Head of caudate nucleus (tissue), 42 donors: ENCODE results near the gene GRIP1.

Experiments used
- DNase-seq, 42 donors: peaks; one replicate each; pipeline versions ENCODE4 v3.0.0 to v3.0.0-alpha.2; 2020 to 2021; ENCODE audit warnings: mixed read lengths in 7 of 42
- intact Hi-C: fragments of 100-400 bp; cut with DNase I; formaldehyde crosslinking; loops from one replicate; pipeline ENCODE4 v1.15.0; 2022

The GRIP1 gene

DNA sequence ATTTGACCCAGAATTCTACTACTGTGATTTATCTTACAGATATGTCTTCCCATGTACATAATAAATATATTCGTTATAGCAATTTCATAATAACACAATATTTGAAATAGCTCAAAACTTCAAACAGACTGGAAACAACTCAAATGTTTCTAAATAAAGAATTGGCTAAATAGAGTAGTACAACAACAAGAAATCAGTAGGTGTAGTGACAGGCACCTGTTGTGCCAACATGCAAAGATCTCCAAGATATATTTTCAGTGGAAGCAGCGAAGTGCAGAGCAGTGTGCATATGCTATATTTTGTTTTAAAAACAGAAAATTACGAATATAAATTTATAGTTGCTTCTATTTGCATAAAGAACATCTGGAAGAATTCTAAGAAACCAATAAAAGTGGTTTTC lies 60.9 kb downstream of the GRIP1 start:
- intact Hi-C loops, result no loop called here
- DNase-seq, result no peak

GRCh38 chr12:66612090-66612775 lies 66.6 kb downstream of the GRIP1 start:
- no peak for DNase-seq
- intact Hi-C loops, result no loop called here

- intact Hi-C loops, result no loop called here
These were observed 71.7 kb downstream of the GRIP1 start for GRCh38 chr12:66607147-66607546.

DNA sequence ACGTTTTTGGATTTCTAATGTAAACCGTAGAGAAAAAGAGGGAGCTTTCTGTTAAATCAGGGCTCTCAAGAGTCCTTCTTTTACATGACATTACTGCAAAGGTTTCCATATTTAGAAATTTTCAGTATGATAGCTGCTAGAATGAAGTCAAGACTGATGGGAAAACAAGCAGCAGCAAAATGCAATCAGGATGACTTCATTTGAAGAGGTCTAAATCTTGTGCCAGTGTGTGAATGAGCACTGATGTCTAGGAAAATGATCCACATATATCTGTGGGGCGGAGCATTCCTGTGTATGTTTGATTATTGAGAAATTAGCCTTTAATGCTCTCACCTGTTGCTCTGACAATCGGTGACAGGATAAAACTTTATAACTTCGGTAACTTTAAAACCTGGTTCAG lies 73.6 kb downstream of the GRIP1 start:
- intact Hi-C loops, result no loop called here
- no peak for DNase-seq

More at GRCh38 chr12:66607147-66607546, 71.7 kb downstream of the GRIP1 start:
- no peak for DNase-seq

DNA sequence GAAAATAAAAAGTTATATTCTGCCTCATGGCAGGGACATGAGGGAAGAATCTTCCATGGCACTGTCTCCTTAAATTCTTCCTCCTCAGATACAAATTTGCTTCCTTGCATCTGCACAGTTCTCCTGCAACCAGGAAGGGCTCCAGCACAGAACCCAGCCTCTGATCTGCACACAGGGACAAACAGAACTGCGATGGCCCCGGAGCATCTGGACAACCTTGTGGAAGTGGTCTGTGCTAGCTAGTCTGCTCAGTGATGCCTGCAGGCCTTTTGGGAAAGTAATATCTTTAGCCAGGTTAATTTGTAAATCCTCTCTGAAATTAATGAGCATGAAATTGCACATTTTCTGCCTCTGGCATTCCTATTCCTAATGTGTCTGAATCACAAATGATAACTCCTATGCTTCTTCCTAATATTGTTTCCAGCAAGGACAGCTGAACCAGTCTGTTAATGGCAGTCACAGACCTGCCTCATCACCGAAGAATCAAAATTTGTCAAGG lies 74.8 kb downstream of the GRIP1 start:
- no peak for DNase-seq
- intact Hi-C loops, result no loop called here

DNA sequence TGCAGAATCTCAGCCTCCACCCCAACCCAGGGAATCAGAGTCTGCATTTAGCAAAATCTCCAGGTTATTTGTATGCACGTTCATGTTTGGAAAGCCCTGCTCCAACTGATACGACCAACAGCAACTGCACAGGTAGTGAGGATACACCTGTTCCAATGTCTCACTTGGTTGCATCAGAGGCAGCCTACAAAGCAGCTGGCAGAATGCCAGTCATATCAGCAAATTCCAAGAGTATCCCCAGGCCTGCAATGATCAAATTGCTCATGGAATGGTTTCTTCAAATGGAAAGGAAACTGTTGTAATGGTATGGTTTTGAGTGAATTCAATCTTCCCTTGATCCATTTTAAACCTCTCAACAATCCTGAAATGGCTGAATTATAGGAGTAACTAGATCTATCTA lies 75.4 kb downstream of the GRIP1 start:
- intact Hi-C loops, result no loop called here
- no peak for DNase-seq

DNA sequence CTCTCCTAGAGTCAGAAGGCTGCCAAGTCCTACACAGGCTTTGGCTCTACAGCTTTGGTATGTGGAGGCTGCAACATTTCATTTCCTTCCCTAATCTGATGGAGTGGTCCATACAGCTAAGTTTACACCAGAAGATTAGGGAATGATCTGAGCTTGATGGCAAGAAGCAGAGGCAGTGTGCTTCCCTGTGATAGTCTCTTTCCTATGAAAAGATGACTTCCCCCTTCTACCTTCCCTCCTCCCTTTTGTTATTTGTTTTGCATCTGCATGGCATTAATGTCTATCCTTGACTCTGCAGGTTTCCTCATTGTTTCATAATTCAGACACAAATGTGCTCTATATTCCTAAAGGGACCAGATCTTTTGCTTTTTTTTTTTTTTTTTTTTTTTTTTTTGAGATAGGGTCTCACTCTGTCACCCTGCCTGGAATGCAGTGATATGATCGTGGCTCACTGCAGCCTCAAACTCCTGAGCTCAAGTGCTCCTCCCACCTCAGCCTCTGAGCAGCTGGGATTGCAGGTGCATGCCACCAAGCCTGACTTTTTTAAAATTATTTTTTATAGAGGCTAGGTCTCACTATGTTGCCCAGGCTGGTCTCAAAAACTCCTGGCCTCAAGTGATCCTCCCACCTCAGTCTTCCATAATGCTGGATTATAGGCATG lies 76.3 kb downstream of the GRIP1 start:
- no peak for DNase-seq
- intact Hi-C loops, result no loop called here

DNA sequence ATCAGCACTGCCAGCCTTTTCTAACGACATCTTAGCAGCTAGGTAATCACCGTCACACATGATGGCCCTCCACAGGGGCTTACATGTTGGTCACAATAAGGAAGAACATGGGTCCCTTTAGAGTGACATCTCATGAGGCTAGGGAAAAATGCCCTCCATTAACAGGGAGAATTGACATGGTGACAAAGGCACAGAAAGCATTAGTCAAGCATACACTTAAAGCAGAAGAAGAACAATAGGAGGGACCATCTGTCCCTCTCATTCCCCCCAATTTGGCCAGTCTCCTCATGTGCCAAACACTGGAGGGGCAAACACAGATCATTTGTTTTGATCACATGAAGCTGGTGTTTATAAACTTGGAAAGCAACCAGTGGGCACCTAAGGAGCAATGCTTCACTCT lies 78.0 kb downstream of the GRIP1 start:
- no peak for DNase-seq
- intact Hi-C loops, result no loop called here

DNA sequence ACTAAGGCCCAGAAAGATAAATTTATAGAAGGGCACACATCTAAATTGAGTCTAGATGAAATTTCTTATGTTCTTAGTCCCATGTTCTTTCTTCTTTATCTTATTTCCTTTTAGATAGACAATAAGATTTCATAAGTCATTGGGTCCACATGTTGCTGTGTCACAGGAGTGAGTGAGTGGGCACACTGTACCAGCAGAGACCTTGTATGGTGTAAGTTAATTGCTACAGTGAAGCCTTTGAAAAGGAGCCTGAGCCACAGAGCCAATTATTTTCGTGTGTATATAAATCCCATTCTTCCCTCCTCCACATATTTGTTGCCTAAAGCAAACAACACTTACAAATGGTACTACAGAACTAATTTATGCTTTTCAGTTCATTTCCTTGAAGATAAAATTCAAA lies 79.1 kb downstream of the GRIP1 start:
- intact Hi-C loops, result no loop called here
- DNase-seq, result no peak

- DNase-seq, result no peak
- intact Hi-C loops, result no loop called here
These were observed 80.3 kb downstream of the GRIP1 start for GRCh38 chr12:66598608-66599007.

GRCh38 chr12:66598079-66598478 lies 80.8 kb downstream of the GRIP1 start:
- no peak for DNase-seq
- intact Hi-C loops, result no loop called here

DNA sequence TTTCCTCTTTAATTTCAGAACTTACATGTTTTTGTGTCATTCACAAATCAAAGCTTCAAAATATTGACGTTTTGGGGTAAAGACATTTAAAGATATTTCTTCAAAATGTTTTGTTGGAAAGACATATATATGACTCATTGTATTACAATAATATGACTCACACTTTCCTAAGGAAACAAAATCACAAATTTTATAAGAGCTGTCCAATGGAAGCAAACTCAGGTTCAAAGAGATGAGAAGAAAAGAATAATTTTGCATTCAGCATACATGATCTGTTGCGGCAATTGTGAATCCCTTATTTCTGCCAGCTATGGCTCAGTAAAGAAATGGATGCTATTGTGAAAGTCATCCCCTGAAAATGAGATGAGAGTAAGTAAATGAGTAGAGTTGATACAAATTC lies 82.7 kb downstream of the GRIP1 start:
- no peak for DNase-seq
- intact Hi-C loops, result no loop called here

GRCh38 chr12:66594688-66595087 lies 84.2 kb downstream of the GRIP1 start:
- intact Hi-C loops, result no loop called here
- DNase-seq, result no peak

DNA sequence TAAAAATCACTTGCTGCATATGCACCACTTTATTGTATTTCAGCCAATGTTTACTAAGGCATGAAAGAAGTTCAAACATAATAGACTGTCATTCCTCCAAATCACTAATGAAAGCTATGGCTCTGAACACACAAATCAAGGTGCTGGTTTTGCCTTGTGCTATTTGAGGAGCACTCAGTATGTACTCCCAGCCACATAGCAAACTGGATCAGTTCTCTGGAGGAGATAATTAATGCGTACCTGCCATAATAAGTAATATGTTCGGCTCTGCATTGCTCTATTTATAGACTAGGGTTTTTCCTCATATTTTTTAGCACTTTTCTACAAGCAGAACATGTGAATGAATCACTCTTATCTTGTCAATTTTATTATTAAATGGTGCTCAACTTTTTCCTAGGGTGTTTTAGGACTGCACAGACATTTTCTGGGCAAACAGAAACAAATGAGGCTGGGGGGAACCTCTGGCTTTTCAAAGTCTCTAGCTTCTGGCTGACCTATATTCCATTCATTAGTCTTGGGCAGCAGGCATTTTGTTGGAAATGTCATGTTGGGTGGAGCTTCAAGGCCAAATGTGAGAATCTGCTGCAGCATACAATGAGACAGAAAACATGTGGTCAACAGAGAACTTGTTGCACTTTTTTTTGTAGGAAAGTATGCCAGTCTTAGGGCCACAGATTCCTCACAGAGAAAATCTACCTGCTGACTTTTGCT lies 88.4 kb downstream of the GRIP1 start:
- intact Hi-C loops, result no loop called here
- peak in 6 of 42 donors; percentile 6 to 60 (median 20) for DNase-seq

DNA sequence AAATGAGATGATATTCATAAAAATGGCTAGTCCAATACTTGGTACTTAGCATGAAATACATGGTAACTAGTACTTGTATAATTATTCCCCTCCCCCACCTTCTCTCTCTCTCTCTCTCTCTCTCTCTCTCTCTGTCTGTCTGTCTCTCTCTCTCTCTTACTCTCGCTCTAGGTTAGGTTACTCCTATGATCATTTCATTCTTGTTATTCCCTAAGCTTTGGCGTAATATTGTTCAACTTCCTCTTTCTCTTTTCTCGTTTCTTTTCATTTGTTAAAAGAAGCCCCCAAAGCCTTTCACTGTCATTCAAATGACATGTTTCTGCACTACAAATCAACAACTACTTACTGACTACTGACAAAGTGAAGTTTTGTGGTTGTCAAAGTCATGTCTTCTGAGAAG lies 89.8 kb downstream of the GRIP1 start:
- intact Hi-C loops, result no loop called here

DNA sequence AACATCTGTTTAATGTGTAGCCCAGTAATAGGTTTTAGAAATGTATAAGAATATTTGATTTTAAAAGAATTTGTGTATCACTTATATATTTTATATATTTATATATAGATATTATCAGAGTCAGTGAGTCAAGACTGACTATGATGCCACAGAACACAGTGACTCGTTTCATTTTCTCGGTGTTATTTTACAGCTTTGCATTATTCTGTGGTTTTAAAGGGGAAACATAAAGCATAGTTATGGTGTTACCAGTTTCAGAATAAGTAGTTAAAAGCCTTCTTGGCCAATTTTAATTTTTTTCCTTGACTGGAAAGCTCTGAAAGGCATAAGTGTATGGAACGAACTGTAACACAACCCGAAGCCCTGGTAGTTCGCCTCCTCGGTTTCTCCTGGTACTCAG lies 91.0 kb downstream of the GRIP1 start:
- DNase-seq, result no peak
- intact Hi-C loops, result no loop called here

More for the DNA sequence above, 89.8 kb downstream of the GRIP1 start:
- DNase-seq, result no peak

DNA sequence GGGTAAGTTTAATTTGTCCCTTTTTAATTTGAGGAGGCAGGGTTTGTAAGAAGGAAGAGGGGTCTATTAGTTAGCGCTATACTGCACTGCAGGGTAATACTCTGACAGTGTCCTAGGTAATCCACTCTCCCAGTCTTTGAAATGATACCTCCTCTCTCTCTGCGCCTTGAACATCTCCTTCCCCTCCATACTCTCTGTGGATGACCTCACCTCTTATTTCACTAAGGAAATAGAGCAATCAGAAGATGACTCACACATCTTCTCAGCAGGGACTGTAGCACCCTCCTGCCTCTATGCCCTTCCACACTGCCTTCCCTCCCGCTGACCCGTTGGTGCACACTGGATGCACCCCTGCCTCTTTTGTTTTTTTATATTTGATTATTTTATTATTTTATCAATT lies 94.2 kb downstream of the GRIP1 start:
- intact Hi-C loops, result no loop called here

DNA sequence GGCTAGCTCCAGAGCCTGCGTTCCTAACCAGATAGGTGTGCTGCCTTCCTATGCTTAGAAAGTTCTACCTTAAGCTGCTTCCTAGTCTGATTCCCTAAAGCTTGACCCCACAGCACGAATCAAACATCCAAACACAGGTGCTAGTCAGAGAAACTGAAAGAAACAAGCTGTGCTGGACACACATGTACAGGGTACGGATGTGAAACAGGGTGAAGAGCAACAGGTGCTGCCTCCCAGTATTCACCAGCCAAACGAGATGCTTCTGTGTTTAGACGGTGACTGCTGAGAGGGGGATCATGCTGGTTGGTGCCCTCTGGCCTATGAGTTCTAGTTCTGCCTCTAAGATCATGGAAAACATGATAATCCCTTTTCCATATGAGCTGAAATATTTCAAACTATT lies 105.3 kb downstream of the GRIP1 start:
- DNase-seq, result no peak
- intact Hi-C loops, result no loop called here

More for the DNA sequence above, 94.2 kb downstream of the GRIP1 start:
- DNase-seq, result no peak

GRCh38 chr12:66572845-66573244 lies 106.0 kb downstream of the GRIP1 start:
- intact Hi-C loops, result no loop called here
- DNase-seq, result no peak

DNA sequence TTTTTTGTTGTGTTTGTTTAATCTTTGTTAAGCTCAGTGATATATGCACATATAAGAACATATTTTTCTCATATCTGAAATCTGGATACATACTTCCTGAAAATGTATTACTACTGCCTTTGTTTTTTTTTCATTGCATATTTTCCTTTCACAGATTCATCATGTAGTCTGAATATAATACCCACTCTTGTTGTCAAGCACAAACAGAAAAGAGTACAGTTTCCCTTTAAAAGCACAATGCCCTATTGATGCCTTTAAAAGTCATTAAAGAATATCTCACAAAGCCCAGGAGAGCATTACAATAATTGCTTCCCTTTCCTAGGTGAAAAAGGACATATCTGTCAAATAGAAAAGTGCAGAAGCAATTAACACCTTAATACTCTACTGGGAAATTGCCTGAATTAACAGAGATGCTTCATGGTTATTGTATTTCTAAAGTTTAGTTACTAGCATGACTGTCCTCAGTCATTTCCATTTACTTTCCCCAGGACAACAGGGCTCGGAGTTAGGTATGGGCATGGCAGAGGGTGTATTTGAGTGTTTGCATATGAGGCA lies 107.4 kb downstream of the GRIP1 start:
- intact Hi-C loops, result no loop called here
- no peak for DNase-seq
